ENCODE measurements around the gene HACD1.

HACD1 gene

DNA sequence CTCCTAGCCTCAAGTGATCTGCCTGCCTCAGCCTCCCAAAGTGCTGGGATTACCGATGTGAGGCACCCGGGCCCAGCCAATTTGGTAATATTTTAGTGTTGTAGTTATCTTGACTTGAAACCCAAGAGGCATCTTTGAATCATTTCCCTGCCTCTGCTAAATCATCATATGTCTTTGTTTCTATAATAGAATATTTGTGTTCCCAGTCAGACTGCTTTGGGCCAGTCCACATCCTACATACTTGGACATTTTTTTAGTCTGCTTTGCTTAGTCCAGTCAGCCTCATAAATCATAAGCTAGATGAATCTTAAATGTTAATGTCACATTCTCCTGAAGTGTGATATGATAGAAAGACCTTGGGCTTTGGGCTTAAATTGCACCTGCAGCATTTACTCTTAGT is 32.7 kb upstream of the HACD1 start:
- TF ChIP-seq, protein P1, sequence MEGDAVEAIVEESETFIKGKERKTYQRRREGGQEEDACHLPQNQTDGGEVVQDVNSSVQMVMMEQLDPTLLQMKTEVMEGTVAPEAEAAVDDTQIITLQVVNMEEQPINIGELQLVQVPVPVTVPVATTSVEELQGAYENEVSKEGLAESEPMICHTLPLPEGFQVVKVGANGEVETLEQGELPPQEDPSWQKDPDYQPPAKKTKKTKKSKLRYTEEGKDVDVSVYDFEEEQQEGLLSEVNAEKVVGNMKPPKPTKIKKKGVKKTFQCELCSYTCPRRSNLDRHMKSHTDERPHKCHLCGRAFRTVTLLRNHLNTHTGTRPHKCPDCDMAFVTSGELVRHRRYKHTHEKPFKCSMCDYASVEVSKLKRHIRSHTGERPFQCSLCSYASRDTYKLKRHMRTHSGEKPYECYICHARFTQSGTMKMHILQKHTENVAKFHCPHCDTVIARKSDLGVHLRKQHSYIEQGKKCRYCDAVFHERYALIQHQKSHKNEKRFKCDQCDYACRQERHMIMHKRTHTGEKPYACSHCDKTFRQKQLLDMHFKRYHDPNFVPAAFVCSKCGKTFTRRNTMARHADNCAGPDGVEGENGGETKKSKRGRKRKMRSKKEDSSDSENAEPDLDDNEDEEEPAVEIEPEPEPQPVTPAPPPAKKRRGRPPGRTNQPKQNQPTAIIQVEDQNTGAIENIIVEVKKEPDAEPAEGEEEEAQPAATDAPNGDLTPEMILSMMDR (IDR thresholded peaks at IDR 0.05; ENCODE audit: control insufficient read depth, extremely low read depth, insufficient read depth), result no peak
- DNase-seq (ENCODE audit: low read depth), result no peak
- H3K4me3 ChIP-seq (ENCODE audit: low read depth, low read length), result no peak overlapping the region

DNA sequence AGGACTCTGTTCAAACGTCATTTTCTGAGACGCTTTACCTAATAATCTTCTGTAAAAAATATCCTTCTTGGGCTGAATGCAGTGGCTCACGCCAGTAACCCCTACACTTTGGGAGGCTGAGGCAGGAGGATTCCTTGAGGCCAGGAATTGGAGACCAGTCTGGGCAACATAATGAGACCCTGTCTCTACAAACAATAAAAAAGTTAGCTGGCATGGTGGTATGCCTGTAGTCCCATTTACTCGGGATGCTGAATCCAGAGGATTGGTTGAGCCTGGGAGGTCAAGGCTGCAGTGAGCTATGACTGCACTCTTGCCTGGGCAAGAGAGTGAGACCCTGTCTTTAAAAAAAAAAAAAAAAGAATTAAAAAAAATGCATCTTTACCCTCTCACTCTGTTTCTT is 31.9 kb upstream of the HACD1 start:
- no peak for DNase-seq (ENCODE audit: low read depth)
- TF ChIP-seq, protein P1 (IDR thresholded peaks at IDR 0.05; ENCODE audit: control insufficient read depth, extremely low read depth, insufficient read depth), result no peak
- H3K4me3 ChIP-seq (ENCODE audit: low read depth, low read length), result no peak overlapping the region

DNA sequence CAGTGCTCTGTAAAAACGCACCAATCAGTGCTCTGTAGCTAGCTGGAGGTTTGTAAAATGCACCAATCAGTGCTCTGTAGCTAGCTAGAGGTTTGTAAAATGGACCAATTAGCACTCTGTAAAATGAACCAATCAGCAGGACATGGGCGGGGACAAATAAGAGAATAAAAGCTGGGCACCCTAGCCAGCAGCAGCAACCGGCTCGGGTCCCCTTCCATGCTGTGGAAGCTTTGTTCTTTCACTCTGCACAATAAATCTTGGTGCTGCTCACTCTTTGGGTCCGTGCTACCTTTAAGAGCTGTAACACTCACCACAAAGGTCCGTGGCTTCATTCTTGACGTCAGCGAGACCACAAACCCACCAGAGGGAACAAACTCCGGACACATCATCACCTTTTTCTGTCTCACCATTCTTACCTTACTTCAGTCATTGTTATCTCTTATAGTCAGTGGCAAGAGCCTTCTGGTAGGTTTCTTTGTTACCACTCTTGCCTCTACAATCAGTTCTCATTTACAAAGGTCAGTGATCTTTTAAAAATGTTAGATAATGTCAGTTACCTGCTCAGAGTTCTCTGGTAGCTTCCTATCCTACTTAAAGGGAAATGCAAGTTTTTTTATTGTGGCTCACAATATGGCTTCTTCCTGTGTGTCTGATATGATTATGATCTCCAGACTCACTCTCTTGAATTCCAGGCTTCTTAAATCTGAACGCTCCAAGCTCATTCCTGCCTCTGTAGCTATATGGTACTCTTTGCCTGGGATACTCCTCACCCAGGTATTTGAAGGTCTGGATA is 31.3 kb upstream of the HACD1 start:
- no peak overlapping the region for H3K4me3 ChIP-seq (ENCODE audit: low read depth, low read length)
- no peak for DNase-seq (ENCODE audit: low read depth)
- TF ChIP-seq, protein P1 (IDR thresholded peaks at IDR 0.05; ENCODE audit: control insufficient read depth, extremely low read depth, insufficient read depth), result no peak

DNA sequence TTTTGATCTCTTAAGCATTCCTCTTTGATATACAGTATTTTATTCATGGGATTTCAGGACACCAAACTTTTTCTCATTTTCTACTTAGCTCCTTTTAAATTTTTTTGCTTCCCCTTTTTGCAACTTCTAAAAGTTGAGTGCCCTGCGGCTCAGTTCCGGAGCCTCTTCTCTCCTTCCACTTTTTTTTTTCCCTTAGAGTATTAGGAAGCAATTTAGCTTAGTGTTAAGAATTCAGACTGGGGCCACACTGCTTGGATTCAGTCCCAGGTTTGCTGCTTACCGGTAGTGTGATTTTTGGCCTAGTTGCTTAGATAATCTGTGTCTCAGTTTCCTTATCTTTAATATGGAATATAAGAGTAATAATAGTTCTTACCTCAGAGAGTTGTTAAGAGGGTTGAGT is 30.2 kb upstream of the HACD1 start:
- TF ChIP-seq, protein P1 (IDR thresholded peaks at IDR 0.05; ENCODE audit: control insufficient read depth, extremely low read depth, insufficient read depth), result no peak
- DNase-seq (ENCODE audit: low read depth), result no peak
- no peak overlapping the region for H3K4me3 ChIP-seq (ENCODE audit: low read depth, low read length)

DNA sequence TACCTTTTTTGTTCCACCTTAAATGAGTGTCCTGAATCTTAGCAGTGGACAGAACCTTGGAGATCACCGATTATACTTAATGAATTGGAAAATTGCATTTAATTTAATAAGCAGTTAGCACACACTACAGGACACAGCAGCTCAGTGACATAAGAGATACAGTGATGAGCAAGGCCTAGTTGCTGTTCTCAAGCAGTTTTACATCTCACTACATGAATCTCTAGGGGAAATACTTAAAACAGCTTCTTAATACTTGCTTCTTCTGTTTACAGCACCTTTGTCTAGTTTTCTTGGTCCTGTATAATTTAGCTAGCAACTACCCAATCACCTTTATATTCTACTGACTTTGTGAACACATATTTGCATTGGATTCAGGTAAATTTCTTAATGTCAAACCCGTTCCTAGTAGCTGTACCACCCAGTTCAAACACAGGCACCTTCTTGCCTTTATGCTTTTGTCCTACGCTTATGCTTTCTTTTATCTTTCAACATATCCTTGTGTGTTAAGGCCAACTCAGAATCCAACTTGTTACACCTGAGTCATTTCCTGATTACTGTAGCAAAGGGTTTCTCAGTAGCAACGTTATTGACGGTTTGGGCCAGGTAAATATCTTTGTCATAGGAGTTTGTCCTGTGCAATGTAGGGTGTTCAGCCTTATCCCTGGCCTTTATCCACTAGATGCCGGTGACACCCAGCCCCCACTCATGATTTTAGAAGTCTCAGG is 28.6 kb upstream of the HACD1 start:
- DNase-seq (ENCODE audit: low read depth), result no peak
- H3K4me3 ChIP-seq (ENCODE audit: low read depth, low read length), result peak overlapping the region; percentile 98
- TF ChIP-seq, protein P1 (IDR thresholded peaks at IDR 0.05; ENCODE audit: control insufficient read depth, extremely low read depth, insufficient read depth), result no peak

DNA sequence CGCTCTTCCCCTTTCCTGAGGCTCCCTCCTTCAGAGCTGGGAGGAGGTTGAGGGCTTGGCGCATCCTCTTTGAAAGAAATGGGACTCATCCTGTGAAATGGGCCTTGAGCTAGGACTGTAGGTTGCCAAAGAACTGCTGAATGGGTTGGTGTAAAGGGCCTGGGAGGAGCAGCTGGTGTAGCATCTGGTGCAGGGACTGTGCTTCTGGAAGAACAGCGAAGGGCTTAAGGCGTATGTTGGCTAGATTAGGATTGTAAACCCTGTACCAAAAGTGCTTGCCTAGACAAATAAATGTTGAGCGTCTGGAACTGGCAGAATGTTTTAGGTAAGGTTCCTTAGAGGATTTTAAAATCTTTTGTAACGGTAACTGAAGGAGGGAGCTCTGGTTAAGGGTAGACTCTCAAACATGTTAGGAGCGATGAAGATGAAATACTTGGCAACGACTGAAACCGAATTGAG is 27.3 kb upstream of the HACD1 start:
- H3K4me3 ChIP-seq (ENCODE audit: low read depth, low read length), result peak overlapping the region; percentile 98
- TF ChIP-seq, protein P1 (IDR thresholded peaks at IDR 0.05; ENCODE audit: control insufficient read depth, extremely low read depth, insufficient read depth), result no peak
- DNase-seq (ENCODE audit: low read depth), result no peak

Data from LNCaP clone FGC (cell line).